Effector memory CD4-positive, alpha-beta T cell (primary cell): Measurements from ENCODE around the gene TNFAIP8L3.

Experiments
- DNase-seq, 3 donors: peaks; one replicate each; pipeline ENCODE4 v3.0.0-alpha.2; 2020
- H3K27ac ChIP-seq: 2 replicates; pipeline ENCODE4 v1.7.0; 2013; ENCODE audit warnings: mild to moderate bottlenecking, low read length, moderate library complexity; ENCODE audit not compliant: insufficient read depth, poor library complexity, severe bottlenecking
- H3K27me3 ChIP-seq: replicated peaks from 2 replicates; pipeline ENCODE4 v1.7.0; 2013; ENCODE audit warnings: mild to moderate bottlenecking, low read length; ENCODE audit not compliant: insufficient read depth, control insufficient read depth, poor library complexity, severe bottlenecking
- H3K36me3 ChIP-seq: 2 replicates; pipeline ENCODE4 v1.7.0; 2013; ENCODE audit warnings: mild to moderate bottlenecking, low read length, moderate library complexity; ENCODE audit not compliant: control insufficient read depth, insufficient read depth
- H3K4me1 ChIP-seq: 2 replicates; pipeline ENCODE4 v1.7.0; 2013; ENCODE audit warnings: low read length, mild to moderate bottlenecking; ENCODE audit not compliant: control insufficient read depth, insufficient read depth, poor library complexity, severe bottlenecking
- H3K4me3 ChIP-seq: 2 replicates; pipeline ENCODE4 v1.7.0; 2013; ENCODE audit warnings: low read length, low read depth, mild to moderate bottlenecking; ENCODE audit not compliant: insufficient read depth, poor library complexity, severe bottlenecking
- H3K9me3 ChIP-seq: 2 replicates; pipeline ENCODE4 v1.7.0; 2013; ENCODE audit warnings: mild to moderate bottlenecking, low read length, moderate library complexity; ENCODE audit not compliant: control insufficient read depth

The TNFAIP8L3 gene

DNA sequence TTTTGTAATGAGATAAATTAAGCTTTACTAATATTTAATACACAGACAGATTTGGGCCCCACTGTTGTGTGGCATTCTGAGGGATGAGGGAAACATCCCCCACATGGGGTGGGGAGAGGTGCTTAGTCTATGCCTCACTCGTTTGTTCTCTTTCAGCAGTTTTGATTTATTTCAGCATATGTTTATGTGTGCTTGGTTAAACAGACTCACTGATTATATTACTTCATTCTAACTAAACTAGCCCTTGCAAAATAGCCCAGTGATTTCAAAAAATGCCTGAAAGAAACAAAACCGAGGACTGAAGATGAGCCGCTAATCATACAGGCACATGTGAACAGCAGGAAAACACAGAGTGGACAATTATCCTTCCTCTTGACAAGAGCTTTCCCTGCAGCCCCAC is 27.2 kb downstream of the TNFAIP8L3 start:
- H3K27me3 ChIP-seq: no peaks in the 10 kb centered on the region
- no peak overlapping the region for H3K27ac ChIP-seq
- H3K4me3 ChIP-seq: no peak overlapping the region
- no peaks in the 10 kb centered on the region for H3K4me1 ChIP-seq
- no peaks in the 10 kb centered on the region for H3K36me3 ChIP-seq
- no peaks in the 10 kb centered on the region for H3K9me3 ChIP-seq
- DNase-seq: no peak

DNA sequence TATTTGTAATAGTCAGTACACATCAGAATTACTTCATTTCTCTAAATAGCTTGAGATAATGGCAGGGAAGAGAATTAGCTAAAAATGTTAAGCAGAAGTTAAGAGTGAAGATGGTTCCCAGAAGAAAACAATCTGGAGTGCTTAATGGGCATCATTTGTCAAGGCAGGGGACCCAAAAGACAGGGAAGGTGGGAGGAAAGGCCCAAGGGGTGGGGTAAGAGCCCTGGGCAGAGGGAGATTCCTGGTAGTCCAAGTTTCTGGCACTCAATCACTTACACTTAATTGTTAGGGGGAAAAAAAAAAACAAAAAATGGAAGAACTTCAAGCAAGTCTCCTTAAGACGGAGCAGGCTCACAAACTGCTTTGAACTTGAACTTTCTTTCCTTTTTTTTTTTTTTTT is 28.9 kb downstream of the TNFAIP8L3 start:
- no peaks in the 10 kb centered on the region for H3K9me3 ChIP-seq
- H3K36me3 ChIP-seq: no peaks in the 10 kb centered on the region
- H3K4me1 ChIP-seq: no peaks in the 10 kb centered on the region
- no peak for DNase-seq
- no peak overlapping the region for H3K4me3 ChIP-seq
- no peak overlapping the region for H3K27ac ChIP-seq
- no peaks in the 10 kb centered on the region for H3K27me3 ChIP-seq

DNA sequence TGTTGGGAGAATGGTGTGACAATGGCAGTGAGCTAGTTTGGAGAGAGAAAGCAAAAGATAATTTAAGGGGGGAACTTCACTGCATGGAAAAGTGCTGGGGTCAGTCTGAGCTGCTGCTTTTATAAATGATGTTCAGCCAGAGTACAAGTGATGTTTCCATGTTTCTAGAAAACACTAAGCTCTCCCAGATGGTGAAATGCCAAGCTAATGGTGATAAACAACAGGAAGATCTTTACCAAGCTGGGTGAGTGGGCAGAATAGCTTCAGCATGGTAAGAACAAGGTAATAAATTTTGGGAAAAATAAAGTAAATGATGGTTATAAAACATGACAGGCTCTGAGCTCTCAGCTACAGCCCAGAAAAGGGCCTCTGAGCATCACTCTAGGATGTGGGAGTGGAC is 29.4 kb downstream of the TNFAIP8L3 start:
- Histone ChIP-seq H3K4me1 (no peaks in the 10 kb centered on the region), H3K27ac (no peak overlapping the region), H3K36me3 (no peaks in the 10 kb centered on the region), H3K4me3 (no peak overlapping the region), H3K9me3 (no peaks in the 10 kb centered on the region), H3K27me3 (no peaks in the 10 kb centered on the region)
- no peak for DNase-seq

DNA sequence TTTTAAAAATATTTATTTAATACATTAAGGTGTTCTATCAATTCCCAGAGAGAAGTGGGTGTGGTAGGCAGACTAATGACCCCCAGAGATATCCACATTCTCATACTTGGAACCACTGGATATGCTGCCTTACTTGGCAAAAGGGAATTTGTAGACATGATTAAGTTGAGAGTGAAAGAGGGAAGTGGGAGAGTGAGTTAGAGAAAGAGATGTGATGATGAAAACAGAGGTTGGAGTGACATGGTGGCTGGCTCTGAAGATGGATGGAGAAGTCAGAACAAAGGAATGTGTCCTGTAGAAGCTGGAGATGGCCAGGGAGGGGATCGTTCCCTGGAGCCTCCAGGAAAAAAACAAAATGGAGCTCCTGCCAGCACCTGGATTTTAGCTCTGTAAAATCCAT is 32.0 kb downstream of the TNFAIP8L3 start:
- H3K4me3 ChIP-seq: no peak overlapping the region
- no peak overlapping the region for H3K27ac ChIP-seq
- no peaks in the 10 kb centered on the region for H3K9me3 ChIP-seq
- no peaks in the 10 kb centered on the region for H3K36me3 ChIP-seq
- no peak for DNase-seq
- H3K27me3 ChIP-seq: no peaks in the 10 kb centered on the region
- H3K4me1 ChIP-seq: no peaks in the 10 kb centered on the region

DNA sequence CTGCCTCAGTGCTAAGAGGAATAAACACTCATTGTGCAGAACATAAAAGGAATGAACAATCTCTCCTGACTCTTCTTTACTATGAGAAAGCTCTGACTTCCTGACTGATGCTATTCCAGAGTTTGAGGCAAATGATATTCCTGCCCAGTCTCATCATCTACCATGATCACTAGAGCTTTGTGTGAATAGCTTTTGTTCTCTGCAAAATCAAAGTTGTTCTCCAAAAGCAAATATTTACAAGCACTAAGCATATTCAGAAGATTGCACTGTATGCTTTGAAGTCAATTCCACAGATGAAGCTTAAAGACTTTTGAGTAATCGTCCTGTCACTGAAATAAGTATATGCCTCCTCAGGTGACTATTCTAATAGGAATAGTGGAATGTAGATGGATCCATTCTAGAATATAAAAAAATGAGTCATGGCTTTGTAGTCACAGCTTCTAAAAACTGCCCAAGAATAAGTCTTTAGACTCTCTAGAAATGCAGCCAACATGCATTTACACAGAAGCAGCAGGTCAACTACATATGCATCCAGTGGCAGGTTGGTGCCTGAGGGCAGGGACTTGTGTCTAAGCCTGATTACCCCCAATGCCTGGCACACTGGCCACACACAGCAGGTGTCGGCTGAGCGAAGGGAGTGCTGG is 34.6 kb downstream of the TNFAIP8L3 start:
- no peak for DNase-seq
- no peak overlapping the region for H3K27ac ChIP-seq
- H3K9me3 ChIP-seq: no peaks in the 10 kb centered on the region
- no peak overlapping the region for H3K4me3 ChIP-seq
- no peaks in the 10 kb centered on the region for H3K36me3 ChIP-seq
- H3K4me1 ChIP-seq: no peaks in the 10 kb centered on the region
- no peaks in the 10 kb centered on the region for H3K27me3 ChIP-seq

DNA sequence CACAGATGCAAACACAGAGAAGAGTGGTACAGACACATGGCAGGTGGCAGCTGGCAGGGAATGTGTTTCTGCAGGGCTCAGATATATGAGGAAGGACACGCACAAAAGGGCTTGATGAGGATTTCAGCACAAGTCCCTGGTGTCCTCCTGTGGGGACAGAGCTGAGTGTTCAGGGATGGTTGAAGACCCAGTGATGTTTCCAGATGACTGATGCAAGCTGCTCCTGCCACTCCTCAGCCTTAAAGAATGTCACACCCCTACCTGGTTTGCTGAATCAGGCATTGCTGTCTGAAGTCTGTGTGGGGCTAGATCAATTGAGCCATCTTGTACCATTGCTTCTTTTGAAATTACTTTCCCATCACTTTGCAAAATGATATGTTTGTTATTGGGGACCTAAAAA is 40.2 kb downstream of the TNFAIP8L3 start:
- no peak for DNase-seq
- no peak overlapping the region for H3K4me3 ChIP-seq
- no peak overlapping the region for H3K27ac ChIP-seq

DNA sequence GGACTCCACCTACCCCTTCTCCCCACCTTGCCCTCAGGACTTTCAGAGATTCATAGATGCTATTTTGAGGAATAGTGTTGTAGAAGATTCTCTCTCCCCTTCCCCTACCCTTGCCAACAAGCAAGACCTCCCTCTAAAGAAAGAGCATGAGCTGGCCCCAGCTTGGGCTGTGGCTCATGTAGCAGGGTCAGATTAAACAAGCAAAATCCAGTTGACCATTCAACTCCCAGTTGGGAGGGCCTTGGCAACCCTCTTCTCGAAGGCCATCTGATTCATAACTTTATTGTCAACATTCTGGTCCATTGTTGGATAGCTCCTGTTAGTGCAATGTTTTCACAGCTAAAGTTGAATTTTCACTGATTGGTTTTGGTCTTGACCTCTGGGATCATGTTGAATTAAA is 41.1 kb downstream of the TNFAIP8L3 start:
- DNase-seq: no peak
- Histone ChIP-seq H3K36me3 (no peaks in the 10 kb centered on the region), H3K27ac (no peak overlapping the region), H3K27me3 (no peaks in the 10 kb centered on the region), H3K4me1 (no peaks in the 10 kb centered on the region), H3K4me3 (no peak overlapping the region), H3K9me3 (no peaks in the 10 kb centered on the region)

More for the DNA sequence above, 40.2 kb downstream of the TNFAIP8L3 start:
- Histone ChIP-seq H3K4me1 (no peaks in the 10 kb centered on the region), H3K27me3 (no peaks in the 10 kb centered on the region), H3K36me3 (no peaks in the 10 kb centered on the region), H3K9me3 (no peaks in the 10 kb centered on the region)

DNA sequence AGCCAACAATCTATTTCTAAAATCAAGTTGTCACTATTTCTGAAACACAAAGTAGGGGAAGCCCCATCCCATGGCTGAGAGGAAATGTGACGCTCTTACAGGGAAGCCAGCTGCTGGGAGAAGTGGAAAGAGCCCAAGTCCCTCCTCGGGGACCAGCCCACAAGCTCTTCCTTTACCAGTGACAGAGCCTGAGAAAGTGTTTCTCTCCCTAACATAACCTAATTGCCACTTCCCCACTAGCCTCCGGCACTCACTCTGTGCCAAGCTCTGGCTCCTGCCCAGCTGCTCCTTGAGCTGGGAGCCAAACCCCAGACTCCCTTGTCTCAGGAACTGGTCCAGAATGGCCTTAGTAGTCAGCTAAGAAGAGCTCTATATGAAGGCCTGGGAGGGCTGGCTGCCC is 42.9 kb downstream of the TNFAIP8L3 start:
- no peaks in the 10 kb centered on the region for H3K36me3 ChIP-seq
- DNase-seq: no peak
- no peaks in the 10 kb centered on the region for H3K9me3 ChIP-seq
- H3K27me3 ChIP-seq: no peaks in the 10 kb centered on the region
- H3K4me1 ChIP-seq: no peaks in the 10 kb centered on the region
- H3K4me3 ChIP-seq: no peak overlapping the region
- no peak overlapping the region for H3K27ac ChIP-seq

DNA sequence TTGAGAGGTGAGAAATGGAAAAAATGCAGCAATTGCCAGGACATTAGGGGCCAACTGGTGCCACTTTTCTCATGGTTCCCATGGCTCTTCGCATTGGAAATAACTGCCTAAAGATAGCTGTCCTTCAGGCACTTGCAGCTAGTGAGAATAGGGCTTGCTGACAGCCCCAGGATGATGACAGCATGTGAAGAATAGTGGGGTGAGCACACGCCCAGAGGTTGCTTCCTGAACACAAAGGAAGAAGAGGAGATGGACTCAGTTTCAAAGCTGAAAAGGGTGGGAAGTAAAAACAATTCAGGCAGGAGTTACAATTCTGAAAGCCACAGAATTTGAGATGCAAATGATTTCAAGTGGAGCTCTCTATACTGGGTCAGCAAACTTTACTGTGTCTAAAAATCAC is 45.6 kb downstream of the TNFAIP8L3 start:
- Histone ChIP-seq H3K4me1 (no peaks in the 10 kb centered on the region), H3K27ac (no peak overlapping the region), H3K9me3 (no peaks in the 10 kb centered on the region), H3K4me3 (no peak overlapping the region), H3K27me3 (no peaks in the 10 kb centered on the region), H3K36me3 (no peaks in the 10 kb centered on the region)
- no peak for DNase-seq

DNA sequence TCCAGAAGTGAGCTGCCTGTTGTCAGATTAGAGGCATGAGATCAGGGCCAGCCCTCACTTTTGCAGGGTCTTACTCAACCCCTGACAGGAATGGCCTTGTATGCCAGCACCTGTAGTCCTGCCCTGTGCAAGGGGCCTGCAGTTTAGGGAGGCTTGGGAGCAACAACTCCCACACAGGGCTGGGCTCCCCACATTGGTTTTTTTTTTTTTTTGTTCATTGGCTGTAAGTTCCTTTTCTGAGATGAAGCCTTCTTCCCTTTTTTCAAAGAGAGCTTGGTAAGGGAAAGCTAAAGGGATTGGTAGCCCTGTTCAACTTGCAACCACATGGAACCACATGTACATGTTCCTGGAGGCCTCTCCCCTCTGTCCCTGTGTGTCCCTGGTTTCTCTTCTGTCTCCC is 46.4 kb downstream of the TNFAIP8L3 start:
- DNase-seq: no peak
- Histone ChIP-seq H3K4me1 (no peaks in the 10 kb centered on the region), H3K27ac (no peak overlapping the region), H3K9me3 (no peaks in the 10 kb centered on the region), H3K27me3 (no peaks in the 10 kb centered on the region), H3K4me3 (no peak overlapping the region), H3K36me3 (no peaks in the 10 kb centered on the region)
